Measurements from ENCODE around the gene ZNF488. TPM values are rescaled to one million over a fixed set of nuclear protein-coding genes. Genes with fewer than 3 reads are reported as not detected.

Gene ZNF488
- total RNA-seq, 1 donor from 2014 or later, result 4.9 TPM

- Mint-ChIP-seq H3K4me1 (ENCODE audit: unreplicated experiment) (no peaks in the 10 kb centered on the region), H3K27me3 (no peaks in the 10 kb centered on the region), H3K9me3 (no peaks in the 10 kb centered on the region), H3K4me3 (no peak overlapping the region), H3K27ac (no peak overlapping the region), H3K36me3 (no peaks in the 10 kb centered on the region)
- TF ChIP-seq CTCF (conservative IDR thresholded peaks at IDR 0.05), result no peak
- no peak for DNase-seq (ENCODE audit: extremely low spot score, unreplicated experiment)
These were observed 28.2 kb upstream of the ZNF488 start for GRCh38 chr10:47412177-47412730.

GRCh38 chr10:47410862-47411261, 26.8 kb upstream of the ZNF488 start:
- H3K27ac Mint-ChIP-seq, result no peak overlapping the region
- no peaks in the 10 kb centered on the region for H3K9me3 Mint-ChIP-seq
- no peak for TF ChIP-seq CTCF (conservative IDR thresholded peaks at IDR 0.05)
- no peaks in the 10 kb centered on the region for H3K4me1 Mint-ChIP-seq (ENCODE audit: unreplicated experiment)
- H3K27me3 Mint-ChIP-seq, result no peaks in the 10 kb centered on the region
- no peak overlapping the region for H3K4me3 Mint-ChIP-seq
- DNase-seq (ENCODE audit: extremely low spot score, unreplicated experiment), result no peak
- H3K36me3 Mint-ChIP-seq, result no peaks in the 10 kb centered on the region

GRCh38 chr10:47410271-47410670, 26.2 kb upstream of the ZNF488 start:
- H3K9me3 Mint-ChIP-seq, result no peaks in the 10 kb centered on the region
- DNase-seq (ENCODE audit: extremely low spot score, unreplicated experiment), result no peak
- no peak for TF ChIP-seq CTCF (conservative IDR thresholded peaks at IDR 0.05)
- H3K36me3 Mint-ChIP-seq, result no peaks in the 10 kb centered on the region
- H3K4me3 Mint-ChIP-seq, result no peak overlapping the region
- H3K27ac Mint-ChIP-seq, result no peak overlapping the region
- no peaks in the 10 kb centered on the region for H3K27me3 Mint-ChIP-seq
- H3K4me1 Mint-ChIP-seq (ENCODE audit: unreplicated experiment), result no peaks in the 10 kb centered on the region

GRCh38 chr10:47409866-47410256, 25.8 kb upstream of the ZNF488 start:
- Mint-ChIP-seq H3K4me1 (ENCODE audit: unreplicated experiment) (peaks cover under 1% of the 10 kb centered on the region), H3K27me3 (no peaks in the 10 kb centered on the region), H3K4me3 (no peak overlapping the region), H3K36me3 (no peaks in the 10 kb centered on the region), H3K9me3 (no peaks in the 10 kb centered on the region), H3K27ac (no peak overlapping the region)
- TF ChIP-seq CTCF (conservative IDR thresholded peaks at IDR 0.05), result no peak
- DNase-seq (ENCODE audit: extremely low spot score, unreplicated experiment), result no peak

GRCh38 chr10:47409171-47409865, 25.2 kb upstream of the ZNF488 start:
- Mint-ChIP-seq H3K9me3 (no peaks in the 10 kb centered on the region), H3K27me3 (no peaks in the 10 kb centered on the region), H3K27ac (no peak overlapping the region), H3K36me3 (no peaks in the 10 kb centered on the region), H3K4me1 (ENCODE audit: unreplicated experiment) (peaks cover 6% of the 10 kb centered on the region), H3K4me3 (no peak overlapping the region)
- no peak for TF ChIP-seq CTCF (conservative IDR thresholded peaks at IDR 0.05)
- no peak for DNase-seq (ENCODE audit: extremely low spot score, unreplicated experiment)

Data from type B pancreatic cell (in vitro differentiated cells).